Activated T-cell treated with anti-CD3 and anti-CD28 coated beads for 48 hours (primary cell): ENCODE measurements around the gene SLC5A1.
"Not testable (repeated sequence)": the region's sequence is repeated elsewhere in the genome, so short reads cannot be mapped to it uniquely, and the experiment has no call there.

Experiments
- DNase-seq: peaks from one replicate; pipeline ENCODE4 v3.0.0-alpha.2; 2020; ENCODE audit warnings: low read depth

The SLC5A1 gene

GRCh38 chr22:32144496-32145274, 101.6 kb downstream of the SLC5A1 start:
- no peak for DNase-seq

- DNase-seq = not testable (repeated sequence)
Observed at GRCh38 chr22:32147128-32147527, 104.1 kb downstream of the SLC5A1 start.

- not testable (repeated sequence) for DNase-seq
Observed at GRCh38 chr22:32148372-32148771, 105.3 kb downstream of the SLC5A1 start.

- DNase-seq = not testable (repeated sequence)
Observed at GRCh38 chr22:32150647-32151046, 107.6 kb downstream of the SLC5A1 start.

GRCh38 chr22:32151641-32152040, 108.6 kb downstream of the SLC5A1 start:
- DNase-seq = not testable (repeated sequence)

- not testable (repeated sequence) for DNase-seq
Observed at GRCh38 chr22:32154727-32155126, 111.7 kb downstream of the SLC5A1 start.

GRCh38 chr22:32157632-32158031, 114.6 kb downstream of the SLC5A1 start:
- not testable (repeated sequence) for DNase-seq

- no peak for DNase-seq
Observed at GRCh38 chr22:32158712-32159533, 115.9 kb downstream of the SLC5A1 start, which contains the start of gene C22orf42. Gene C22orf42 (minus strand): TSS chr22:32159303. CDS start chr22:32159215, 88 bp downstream.

- DNase-seq = not testable (repeated sequence)
Observed at GRCh38 chr22:32160411-32160810, 117.3 kb downstream of the SLC5A1 start.
